Neural cell (in vitro differentiated cells): ENCODE measurements around the gene SLC35B2. TPM values are rescaled to one million over a fixed set of nuclear protein-coding genes. Genes with fewer than 3 reads are reported as not detected.

Experiments
- H2AFZ ChIP-seq: fragments of 200-600, 300-800 bp; sonication (generic), shearing (Covaris generic); 2 replicates; pipeline ENCODE4 v1.6.0; 2014; ENCODE audit warnings: low read depth, mild to moderate bottlenecking, antibody characterized with exemption, low read length, moderate library complexity
- H3F3A ChIP-seq: fragments of 200-600 bp; shearing (Covaris generic); 2 replicates; pipeline ENCODE4 v1.6.1; 2016; ENCODE audit warnings: mild to moderate bottlenecking, moderate library complexity, mixed read lengths, antibody characterized with exemption, low read length; ENCODE audit not compliant: insufficient read depth, poor library complexity, severe bottlenecking
- H3K27ac ChIP-seq: fragments of 200-600, 300-800 bp; sonication (generic), shearing (Covaris generic); 2 replicates; pipeline ENCODE4 v1.5.1; 2014; ENCODE audit warnings: mild to moderate bottlenecking, low read length, moderate library complexity
- H3K27me3 ChIP-seq: fragments of 300-800, 200-600 bp; sonication (generic), shearing (Covaris generic); 2 replicates; pipeline ENCODE4 v1.6.0; 2014; ENCODE audit warnings: mild to moderate bottlenecking, low read depth, low read length, moderate library complexity; ENCODE audit not compliant: insufficient read depth
- H3K36me3 ChIP-seq: fragments of 300-800, 200-600 bp; sonication (generic), shearing (Covaris generic); 2 replicates; pipeline ENCODE4 v1.5.1; 2014; ENCODE audit warnings: mild to moderate bottlenecking, antibody characterized with exemption, low read length, moderate library complexity; ENCODE audit not compliant: insufficient read depth
- H3K4me2 ChIP-seq: fragments of 300-800, 200-600 bp; sonication (generic), shearing (Covaris generic); 2 replicates; pipeline ENCODE4 v1.6.0; 2014; ENCODE audit warnings: mild to moderate bottlenecking, low read length
- H3K4me3 ChIP-seq: fragments of 300-800, 200-600 bp; sonication (generic), shearing (Covaris generic); 2 replicates; pipeline ENCODE4 v1.5.1; 2014; ENCODE audit warnings: mild to moderate bottlenecking, low read length, moderate library complexity
- H3K79me2 ChIP-seq: fragments of 200-600 bp; shearing (Covaris generic); replicated peaks from 2 replicates; pipeline ENCODE4 v1.6.0; 2014; ENCODE audit warnings: mild to moderate bottlenecking, low read length, moderate library complexity; ENCODE audit not compliant: insufficient read depth
- H3K9ac ChIP-seq: fragments of 300-800, 200-600 bp; sonication (generic), shearing (Covaris generic); 2 replicates; pipeline ENCODE4 v1.6.1; 2016; ENCODE audit warnings: mild to moderate bottlenecking, low read length, mixed read lengths
- H3K9me2 ChIP-seq: fragments of 200-600 bp; shearing (Covaris generic); 2 replicates; pipeline ENCODE4 v1.6.1; 2016; ENCODE audit warnings: mild to moderate bottlenecking, low read length, mixed read lengths; ENCODE audit not compliant: insufficient read depth
- H3K9me3 ChIP-seq: fragments of 200-600, 300-800 bp; sonication (generic), shearing (Covaris generic); 2 replicates; pipeline ENCODE4 v1.6.1; 2016; ENCODE audit warnings: mild to moderate bottlenecking, mixed run types, low read length, moderate library complexity, mixed read lengths
- H4K20me1 ChIP-seq: fragments of 200-600 bp; shearing (Covaris generic); 2 replicates; pipeline ENCODE4 v1.6.1; 2016; ENCODE audit warnings: mild to moderate bottlenecking, mixed run types; ENCODE audit not compliant: insufficient read depth
- CTCF ChIP-seq: fragments of 450-650 bp; IDR thresholded peaks from 2 replicates; pipeline ENCODE4 v1.5.1; 2014; ENCODE audit warnings: antibody characterized with exemption, mild to moderate bottlenecking, moderate library complexity; ENCODE audit not compliant: poor library complexity, severe bottlenecking
- EP300 ChIP-seq: fragments of 450-650 bp; conservative IDR thresholded peaks from 2 replicates; pipeline ENCODE4 v1.6.1; 2014; ENCODE audit warnings: antibody characterized with exemption, mild to moderate bottlenecking, moderate library complexity; ENCODE audit not compliant: poor library complexity, severe bottlenecking
- EZH2 ChIP-seq: fragments of 200-600, 300-800 bp; shearing (Covaris generic), sonication (generic); IDR thresholded peaks from 2 replicates; pipeline ENCODE4 v1.6.1; 2014; ENCODE audit warnings: antibody characterized with exemption, low read length, borderline replicate concordance, mild to moderate bottlenecking; ENCODE audit not compliant: insufficient read depth, poor library complexity, severe bottlenecking
- MXI1 ChIP-seq: fragments of 450-650 bp; conservative IDR thresholded peaks from 2 replicates; pipeline ENCODE4 v1.6.1; 2014; ENCODE audit warnings: antibody characterized with exemption, mild to moderate bottlenecking; ENCODE audit not compliant: poor library complexity, severe bottlenecking
- POLR2AphosphoS5 ChIP-seq: IDR thresholded peaks from 2 replicates; pipeline ENCODE4 v1.6.1; 2012
- RAD21 ChIP-seq: fragments of 450-650 bp; conservative IDR thresholded peaks from 2 replicates; pipeline ENCODE4 v1.6.1; 2014; ENCODE audit warnings: antibody characterized with exemption, mild to moderate bottlenecking, moderate library complexity
- REST ChIP-seq: IDR thresholded peaks from 2 replicates; pipeline ENCODE4 v1.6.1; 2012; ENCODE audit warnings: borderline replicate concordance
- SMC3 ChIP-seq: fragments of 450-650 bp; conservative IDR thresholded peaks from 2 replicates; pipeline ENCODE4 v1.6.1; 2014; ENCODE audit warnings: antibody characterized with exemption, mild to moderate bottlenecking, moderate library complexity; ENCODE audit not compliant: poor library complexity
- TAF1 ChIP-seq: IDR thresholded peaks from 2 replicates; pipeline ENCODE4 v1.6.1; 2012; ENCODE audit warnings: low read depth
- polyA plus RNA-seq: library from polyadenylated mRNA; depleted of rRNA; stranded (reverse); fragments of >200 nt; gene quantifications from 2 replicates; pipeline ENCODE4 v1.2.3, GENCODE V29; 2014

SLC35B2 gene
- polyA plus RNA-seq, 1 donor from 2014 or later, result 44.5 TPM

- H3K4me3 ChIP-seq, result no peak overlapping the region
- H3K27me3 ChIP-seq, result no peaks in the 10 kb centered on the region
- H4K20me1 ChIP-seq, result peaks cover 4% of the 10 kb centered on the region
- H3K4me2 ChIP-seq, result no peak overlapping the region
- H3K36me3 ChIP-seq, result no peaks in the 10 kb centered on the region
- H3F3A ChIP-seq, result no peaks in the 10 kb centered on the region
- H3K9me2 ChIP-seq, result no peaks in the 10 kb centered on the region
- H3K27ac ChIP-seq, result no peak overlapping the region
- TF ChIP-seq POLR2AphosphoS5, result no peak
- no peak for TF ChIP-seq REST
- H3K79me2 ChIP-seq, result peaks cover 19% of the 10 kb centered on the region
- no peak overlapping the region for H2AFZ ChIP-seq
- no peaks in the 10 kb centered on the region for H3K9me3 ChIP-seq
- no peak overlapping the region for H3K9ac ChIP-seq
These were observed 4.3 kb upstream of the SLC35B2 start for GRCh38 chr6:44261581-44261980.

GRCh38 chr6:44260451-44261297, 3.3 kb upstream of the SLC35B2 start:
- Histone ChIP-seq H3K36me3 (no peaks in the 10 kb centered on the region), H3F3A (no peaks in the 10 kb centered on the region), H3K27me3 (no peaks in the 10 kb centered on the region), H3K79me2 (peaks cover 27% of the 10 kb centered on the region), H3K9me3 (no peaks in the 10 kb centered on the region), H3K4me2 (no peak overlapping the region), H2AFZ (no peak overlapping the region), H3K9ac (no peak overlapping the region), H3K9me2 (no peaks in the 10 kb centered on the region), H3K27ac (no peak overlapping the region), H4K20me1 (peaks cover 4% of the 10 kb centered on the region), H3K4me3 (no peak overlapping the region)
- no peak for TF ChIP-seq MXI1
- TF ChIP-seq REST, result no peak
- TF ChIP-seq RAD21, result no peak
- no peak for TF ChIP-seq EP300
- no peak for TF ChIP-seq POLR2AphosphoS5
- TF ChIP-seq CTCF, result no peak
- no peak for TF ChIP-seq EZH2
- no peak for TF ChIP-seq TAF1
- no peak for TF ChIP-seq SMC3
